Measurements from ENCODE around the gene CRTC1.

CRTC1 gene

DNA sequence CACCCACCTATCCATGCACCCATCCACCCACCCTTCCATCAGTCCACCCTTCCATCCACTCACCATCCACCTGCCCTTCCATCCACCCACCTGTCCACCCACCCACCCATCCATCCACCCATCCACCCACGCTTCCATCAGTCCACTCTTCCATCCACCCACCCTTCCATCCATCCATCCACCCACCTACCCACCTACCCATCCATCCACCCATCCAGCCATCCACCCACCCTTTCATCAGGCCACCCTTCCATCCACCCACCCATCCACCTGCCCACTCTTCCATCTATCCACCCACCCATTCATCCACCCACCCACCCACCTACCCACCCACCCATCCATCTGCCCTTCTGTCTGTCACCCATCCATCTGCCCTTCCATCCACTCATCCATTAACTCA lies 29.6 kb upstream of the CRTC1 start:
- H3K4me3 ChIP-seq (ENCODE audit: low read depth, low read length), result no peak overlapping the region
- TF ChIP-seq, protein P1, sequence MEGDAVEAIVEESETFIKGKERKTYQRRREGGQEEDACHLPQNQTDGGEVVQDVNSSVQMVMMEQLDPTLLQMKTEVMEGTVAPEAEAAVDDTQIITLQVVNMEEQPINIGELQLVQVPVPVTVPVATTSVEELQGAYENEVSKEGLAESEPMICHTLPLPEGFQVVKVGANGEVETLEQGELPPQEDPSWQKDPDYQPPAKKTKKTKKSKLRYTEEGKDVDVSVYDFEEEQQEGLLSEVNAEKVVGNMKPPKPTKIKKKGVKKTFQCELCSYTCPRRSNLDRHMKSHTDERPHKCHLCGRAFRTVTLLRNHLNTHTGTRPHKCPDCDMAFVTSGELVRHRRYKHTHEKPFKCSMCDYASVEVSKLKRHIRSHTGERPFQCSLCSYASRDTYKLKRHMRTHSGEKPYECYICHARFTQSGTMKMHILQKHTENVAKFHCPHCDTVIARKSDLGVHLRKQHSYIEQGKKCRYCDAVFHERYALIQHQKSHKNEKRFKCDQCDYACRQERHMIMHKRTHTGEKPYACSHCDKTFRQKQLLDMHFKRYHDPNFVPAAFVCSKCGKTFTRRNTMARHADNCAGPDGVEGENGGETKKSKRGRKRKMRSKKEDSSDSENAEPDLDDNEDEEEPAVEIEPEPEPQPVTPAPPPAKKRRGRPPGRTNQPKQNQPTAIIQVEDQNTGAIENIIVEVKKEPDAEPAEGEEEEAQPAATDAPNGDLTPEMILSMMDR (IDR thresholded peaks at IDR 0.05; ENCODE audit: borderline replicate concordance, insufficient read depth, low read depth, low read length), result no peak

DNA sequence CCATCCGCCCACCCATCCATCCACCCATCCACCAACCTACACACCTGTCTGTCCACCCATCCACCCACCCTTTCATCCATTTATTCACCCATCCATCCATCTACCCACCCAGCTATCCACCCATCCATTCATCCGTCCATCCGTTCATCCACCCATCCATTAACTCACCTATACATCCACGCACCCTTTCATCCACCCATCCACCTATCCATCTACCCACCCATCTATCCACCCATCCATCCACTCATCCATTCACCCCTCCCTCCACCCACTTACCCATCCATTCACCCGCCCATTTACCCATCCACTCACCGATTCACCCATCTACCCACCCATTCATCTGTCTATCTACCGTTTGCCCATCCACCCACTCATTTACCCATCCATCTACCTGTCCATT lies 29.0 kb upstream of the CRTC1 start:
- no peak overlapping the region for H3K4me3 ChIP-seq (ENCODE audit: low read depth, low read length)
- TF ChIP-seq, protein P1 (IDR thresholded peaks at IDR 0.05; ENCODE audit: borderline replicate concordance, insufficient read depth, low read depth, low read length), result no peak

DNA sequence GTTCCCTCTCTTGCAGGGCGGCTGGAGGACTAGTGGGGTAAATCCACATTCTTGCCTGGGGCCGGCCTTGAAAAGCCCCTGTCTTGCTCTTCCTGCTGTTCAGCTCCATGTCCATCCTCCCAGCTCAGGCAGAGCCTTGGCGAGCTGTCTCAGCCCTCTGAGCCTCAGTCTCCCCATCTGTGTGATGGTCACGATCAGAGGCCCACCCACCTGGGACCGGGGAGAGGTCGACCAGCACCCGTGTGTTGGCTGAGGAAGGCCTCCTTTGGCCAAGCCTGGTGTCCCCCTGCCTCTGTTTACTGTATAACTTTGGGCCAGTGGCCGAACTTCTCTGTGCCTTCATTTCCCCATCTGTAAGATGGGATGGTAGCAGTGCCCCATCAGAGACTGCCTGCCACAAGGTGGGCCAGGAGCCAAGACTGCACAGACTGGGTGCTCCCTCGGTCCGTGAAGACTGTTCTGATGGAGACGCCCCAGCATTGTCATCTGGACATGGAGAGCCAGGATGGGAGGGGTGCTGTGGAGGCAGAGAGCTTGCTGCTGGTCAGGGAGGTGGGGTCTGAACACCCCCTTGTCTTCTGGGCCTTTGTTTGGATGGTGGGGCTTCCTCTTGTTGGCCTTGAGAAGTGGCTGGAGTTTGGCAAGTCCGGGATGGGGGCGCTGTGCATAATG lies 28.2 kb upstream of the CRTC1 start:
- no peak overlapping the region for H3K4me3 ChIP-seq (ENCODE audit: low read depth, low read length)
- TF ChIP-seq, protein P1 (IDR thresholded peaks at IDR 0.05; ENCODE audit: borderline replicate concordance, insufficient read depth, low read depth, low read length), result no peak

DNA sequence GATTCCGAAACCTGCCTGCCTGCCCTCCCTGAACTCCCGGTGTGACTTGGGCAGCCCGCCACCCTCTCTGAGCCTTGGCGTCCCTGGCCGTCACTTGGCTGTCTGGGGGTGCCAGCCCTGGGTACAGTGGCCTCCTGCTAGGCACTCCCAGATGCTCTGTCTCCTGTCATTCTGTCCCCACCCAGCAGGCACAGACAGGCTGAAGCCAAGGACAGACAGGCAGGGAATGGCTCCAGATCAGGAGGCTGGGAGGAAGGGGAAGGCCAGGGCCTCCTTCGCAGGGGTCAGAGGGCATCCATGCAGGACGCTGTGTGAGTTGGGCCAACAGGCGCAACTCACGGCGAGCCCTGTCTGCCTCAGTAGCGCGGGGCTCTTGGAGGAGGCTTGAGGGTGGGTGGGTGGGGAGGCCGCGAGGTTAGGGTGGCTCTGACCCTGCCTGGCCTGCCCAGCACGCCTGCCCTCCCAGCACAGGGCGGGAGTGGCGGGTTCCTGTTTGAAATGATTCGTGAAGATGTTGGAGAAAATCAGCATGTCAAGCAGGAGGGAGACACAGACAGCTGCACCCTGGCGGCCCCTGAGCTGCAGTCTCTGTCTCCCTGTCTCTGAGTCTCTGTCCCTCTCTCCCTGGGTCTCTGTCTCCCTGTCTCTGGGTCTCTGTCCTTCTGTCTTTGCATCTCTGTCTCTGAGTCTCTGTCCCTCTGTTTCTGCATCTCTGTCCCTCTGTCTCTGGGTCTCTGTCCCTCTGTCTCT lies 27.0 kb upstream of the CRTC1 start:
- H3K4me3 ChIP-seq (ENCODE audit: low read depth, low read length), result no peak overlapping the region
- TF ChIP-seq, protein P1 (IDR thresholded peaks at IDR 0.05; ENCODE audit: borderline replicate concordance, insufficient read depth, low read depth, low read length), result no peak

DNA sequence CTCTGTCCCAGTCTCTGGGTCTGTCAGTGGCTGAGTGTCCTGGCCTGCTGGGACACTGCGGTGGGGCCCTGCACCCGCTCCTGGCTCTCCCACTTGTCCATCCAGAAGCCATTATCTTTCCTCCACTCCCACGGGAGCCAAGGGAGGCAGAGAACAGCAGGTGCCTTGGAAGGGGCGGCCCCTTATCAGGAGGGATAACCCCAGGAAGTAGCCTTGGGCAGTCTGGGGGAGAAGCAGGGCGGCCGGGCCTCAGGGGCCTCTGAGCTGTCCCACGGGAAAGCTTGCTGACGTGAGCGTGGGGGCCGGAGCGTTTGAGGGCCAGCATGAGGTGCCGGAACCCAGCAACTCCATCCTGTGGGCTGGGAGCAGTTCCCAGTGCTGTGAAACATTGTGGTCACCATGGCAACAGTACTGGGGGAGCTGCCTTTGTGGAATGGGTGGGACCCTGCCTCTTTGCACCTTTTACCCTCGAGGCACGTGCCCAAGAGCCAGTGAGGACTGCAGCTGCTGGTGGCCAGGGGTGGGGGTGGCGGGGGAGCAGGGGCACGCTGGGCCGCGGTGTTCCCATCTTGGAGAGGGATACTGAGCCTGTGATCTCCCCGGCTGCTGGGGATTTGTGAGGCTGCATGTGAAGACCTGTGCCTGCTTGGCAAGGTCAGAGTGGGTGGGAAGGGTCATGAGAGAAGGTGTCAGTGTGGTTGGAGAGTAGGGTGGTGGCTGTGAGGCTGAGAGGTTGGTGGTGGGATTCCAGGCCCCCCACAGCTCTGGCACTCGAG lies 25.7 kb upstream of the CRTC1 start:
- no peak overlapping the region for H3K4me3 ChIP-seq (ENCODE audit: low read depth, low read length)
- TF ChIP-seq, protein P1 (IDR thresholded peaks at IDR 0.05; ENCODE audit: borderline replicate concordance, insufficient read depth, low read depth, low read length), result no peak

DNA sequence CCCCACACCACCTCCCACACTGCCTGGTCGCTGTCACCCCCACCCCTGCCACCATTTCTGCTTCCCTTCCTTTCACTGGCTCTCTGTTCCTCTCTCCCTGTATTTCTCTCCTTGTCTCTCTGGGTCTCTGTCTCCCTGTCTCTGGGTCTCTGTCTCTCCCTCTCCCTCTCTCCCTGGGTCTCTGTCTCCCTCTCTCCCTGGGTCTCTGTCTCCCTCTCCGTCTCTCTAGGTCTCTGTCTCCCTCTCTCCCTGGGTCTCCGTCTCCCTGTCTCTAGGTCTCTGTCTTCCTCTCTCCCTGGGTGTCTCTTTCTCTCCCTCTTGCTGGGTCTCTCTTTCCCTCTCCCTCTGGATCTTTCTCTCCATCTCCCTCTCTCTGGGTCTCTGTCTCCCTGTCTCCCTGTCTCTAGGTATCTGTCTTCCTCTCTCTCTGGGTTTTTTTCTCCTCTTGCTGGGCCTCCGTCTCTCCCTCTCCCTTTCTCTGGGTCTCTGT lies 25.1 kb upstream of the CRTC1 start:
- TF ChIP-seq, protein P1 (IDR thresholded peaks at IDR 0.05; ENCODE audit: borderline replicate concordance, insufficient read depth, low read depth, low read length), result no peak
- H3K4me3 ChIP-seq (ENCODE audit: low read depth, low read length), result no peak overlapping the region
